GM12878 (cell line): ENCODE measurements around the gene FPGS. TPM values are rescaled to one million over a fixed set of nuclear protein-coding genes. Genes with fewer than 3 reads are reported as not detected.

ENCODE experiments used
- ATAC-seq: fragments of 200-7000 bp; cut with Tn5 transposase; 3 replicates; pipeline ENCODE4 v1.9.1; 2020; ENCODE audit warnings: mild to moderate bottlenecking, moderate library complexity
- BruUV-seq: library from RNA; stranded (reverse); fragments of 400-500 nt; replicated peaks from 2 replicates; lab custom pipeline; 2021; lab: Mats Ljungman, UMichigan
- CTCF ChIA-PET: fragments of 300-600 bp; sonication (Branson Sonifier 250); formaldehyde crosslinking; extraction: SDS; loops from one replicate; lab custom pipeline; 2021; ENCODE audit warnings: inconsistent platforms; lab: Yijun Ruan, JAX
- POLR2A ChIA-PET: fragments of 350-600 bp; formaldehyde crosslinking; extraction: SDS; loops from one replicate; lab custom pipeline; 2021; ENCODE audit warnings: inconsistent platforms; lab: Charles Lee
- RAD21 ChIA-PET: fragments of 300-600 bp; sonication (Branson Sonifier 250); formaldehyde crosslinking; loops from one replicate; lab custom pipeline; 2023; ENCODE audit warnings: antibody characterized with exemption; ENCODE audit not compliant: unreplicated experiment; lab: Charles Lee
- SMC1A ChIA-PET: fragments of 300-600 bp; sonication (Branson Sonifier 250); formaldehyde crosslinking; loops from one replicate; lab custom pipeline; 2023; ENCODE audit not compliant: unreplicated experiment, uncharacterized antibody; lab: Charles Lee
- DNase-seq: peaks from one replicate; pipeline ENCODE4 v3.0.0-alpha.2; 2011; ENCODE audit warnings: low read depth, low spot score
- FAIRE-seq: peaks from 3 replicates; lab custom pipeline; 2011; peaks lifted over from hg19 to GRCh38; lab: Jason Lieb, UNC
- H2AFZ ChIP-seq: 2 replicates; pipeline ENCODE4 v1.6.0; 2011; ENCODE audit warnings: low read depth, low read length, control low read depth; ENCODE audit not compliant: control insufficient read depth
- H3K27ac ChIP-seq: 2 replicates; pipeline ENCODE4 v1.5.1; 2011; ENCODE audit warnings: control low read depth; ENCODE audit not compliant: control insufficient read depth, insufficient read depth
- H3K27me3 ChIP-seq, 2 experiments: replicated peaks in 1 of 2; 2 replicates each; pipeline versions ENCODE4 v1.6.0 to v1.6.1; 2011; ENCODE audit warnings: low read length in 1 of 2; ENCODE audit not compliant: control insufficient read depth in 2 of 2, insufficient read depth in 2 of 2
- H3K36me3 ChIP-seq, 2 experiments: 2 replicates each; pipeline ENCODE4 v1.5.1; 2011; ENCODE audit warnings: low read length in 1 of 2; ENCODE audit not compliant: control insufficient read depth in 2 of 2, insufficient read depth in 2 of 2
- H3K4me1 ChIP-seq: 2 replicates; pipeline ENCODE4 v1.6.1; 2011; ENCODE audit warnings: mild to moderate bottlenecking, low read length, moderate library complexity, mixed read lengths; ENCODE audit not compliant: control insufficient read depth, insufficient read depth
- H3K4me2 ChIP-seq: 2 replicates; pipeline ENCODE4 v1.6.0; 2011; ENCODE audit warnings: control low read depth; ENCODE audit not compliant: control insufficient read depth, insufficient read depth
- H3K4me3 ChIP-seq: fragments of 200-600 bp; sonication (generic); 2 replicates; pipeline ENCODE4 v1.5.1; 2016
- H3K79me2 ChIP-seq: 2 replicates; pipeline ENCODE4 v1.6.0; 2011; ENCODE audit warnings: low read length; ENCODE audit not compliant: control insufficient read depth, insufficient read depth
- H3K9ac ChIP-seq: 2 replicates; pipeline ENCODE4 v1.8.0; 2011; ENCODE audit warnings: low read length, control low read depth, mixed read lengths; ENCODE audit not compliant: control insufficient read depth, insufficient read depth
- H3K9me3 ChIP-seq: replicated peaks from 3 replicates; pipeline ENCODE4 v1.5.1; 2011; ENCODE audit warnings: mild to moderate bottlenecking, low read length; ENCODE audit not compliant: control insufficient read depth, insufficient read depth
- H4K20me1 ChIP-seq: 2 replicates; pipeline ENCODE4 v1.6.0; 2011; ENCODE audit not compliant: control insufficient read depth, insufficient read depth
- BCLAF1 ChIP-seq: fragments of 450-650 bp; IDR thresholded peaks from 2 replicates; pipeline ENCODE4 v1.6.1; 2017; ENCODE audit warnings: antibody characterized with exemption, mild to moderate bottlenecking, moderate library complexity
- MXI1 ChIP-seq: fragments of 150-350 bp; IDR thresholded peaks from 2 replicates; pipeline ENCODE4 v1.6.1; 2011; ENCODE audit warnings: low read depth, mild to moderate bottlenecking, inconsistent platforms, low read length, improper control_type of control experiment
- PBX3 ChIP-seq: IDR thresholded peaks from 2 replicates; pipeline ENCODE4 v1.6.1; 2011; ENCODE audit warnings: mild to moderate bottlenecking, low read depth, low read length, moderate library complexity; ENCODE audit not compliant: insufficient replicate concordance
- PKNOX1 ChIP-seq: fragments of 450-650 bp; IDR thresholded peaks from 2 replicates; pipeline ENCODE4 v1.6.1; 2016; ENCODE audit warnings: mild to moderate bottlenecking
- POLR2A ChIP-seq: IDR thresholded peaks from 2 replicates; pipeline ENCODE4 v1.6.1; 2011; ENCODE audit warnings: low read depth, mild to moderate bottlenecking, low read length
- WGBS: methylation state at CpG from one replicate; pipeline ENCODE4 v1.1.6; 2016; ENCODE audit warnings: low lambda C conversion rate; ENCODE audit not compliant: insufficient replicate concordance, insufficient coverage; ENCODE audit errors: missing lambda C conversion rate; 5-methylcytosine and 5-hydroxymethylcytosine counted together
- in situ Hi-C: fragments of 300-500 bp; cut with MboI; formaldehyde crosslinking; loops from 9 replicates; pipeline ENCODE4 v1.14.3; 2018; ENCODE audit warnings: mixed read lengths
- intact Hi-C: fragments of 100-400 bp; cut with micrococcal nuclease; formaldehyde crosslinking; loops from one replicate; pipeline ENCODE4 v1.14.2; 2022; ENCODE audit not compliant: unreplicated experiment
- polyA plus RNA-seq, 11 experiments: library from polyadenylated mRNA; depleted of rRNA in 4 of 11; unstranded in 6 of 11; stranded (reverse) in 5 of 11; fragments of >200 nt; fragmentation: Nextera tagmentation in 4 of 11; fragmentation: Illumina TruSeq in 1 of 11; extraction: Ambion mirVana in 4 of 11; extraction: Trizol in 1 of 11; gene quantifications; 1 replicate in 1 of 11; 2 replicates in 10 of 11; pipeline versions ENCODE4 v1.2.1 to v1.2.3, GENCODE V29; 2011 to 2016; ENCODE audit warnings: inconsistent platforms in 2 of 11, missing spikeins in 2 of 11, low read depth in 1 of 11
- total RNA-seq, 4 experiments: library from RNA; depleted of rRNA in 3 of 4; stranded (reverse); fragments of >200 nt in 3 of 4; fragmentation: Illumina TruSeq in 1 of 4; extraction: Trizol in 1 of 4; gene quantifications; 2 replicates each; pipeline versions ENCODE4 v1.2.1 to v1.2.3, GENCODE V29; 2013 to 2021

The FPGS gene
- total and polyA plus RNA-seq, 10 of the 15 experiments (the other 5 are each of a cell fraction or from before 2014, with no cell fraction given) = 1.2 to 127 (median 80.4) TPM

GRCh38 chr9:127777368-127777980 is 25.2 kb upstream of the FPGS start:
- WGBS = under 1% methylated on average over 16 of the region's 18 CpGs
- POLR2A ChIA-PET = interaction anchor here (0.9 to 2.3 kb wide), 4 partner anchors 10 to 323 kb away, joined by 3 to 14 read pairs (median 4); no protein-coding TSS in a partner anchor
- peak; percentile 12 for TF ChIP-seq PBX3
- no peak for TF ChIP-seq BCLAF1
- TF ChIP-seq POLR2A = peak; percentile 19; the same call in 1 of the 2 replicates
- peak; percentile 75 for TF ChIP-seq PKNOX1
- TF ChIP-seq MXI1 = no peak
- peak overlapping the region; percentile 75 for H3K4me2 ChIP-seq
- H3K27ac ChIP-seq = peak overlapping the region; percentile 93
- H3K27me3 ChIP-seq = no peaks in the 10 kb centered on the region
- peaks cover 0 to 7% of the 10 kb centered on the region in 2 experiments; a peak in 1 of 4 replicates for H3K36me3 ChIP-seq
- no TSS peak for BruUV-seq
- no peak for DNase-seq
- H4K20me1 ChIP-seq = no peaks in the 10 kb centered on the region
- peaks cover 25% of the 10 kb centered on the region for H3K4me1 ChIP-seq
- no peak overlapping the region for H2AFZ ChIP-seq
- in situ Hi-C loops = no loop called here
- peaks cover 36% of the 10 kb centered on the region for H3K79me2 ChIP-seq
- SMC1A ChIA-PET = interaction anchor here (1.4 to 2.4 kb wide), 2 partner anchors 8 to 9 kb away, joined by 4 to 5 read pairs; no protein-coding TSS in a partner anchor
- no peak for FAIRE-seq
- H3K9ac ChIP-seq = peak overlapping the region; percentile 64
- ATAC-seq = no peak
- intact Hi-C loops = loop anchor here (2.0 kb wide), 1 partner anchor 43 kb away; the partner anchor contains the start of gene TOR2A
- no peaks in the 10 kb centered on the region for H3K9me3 ChIP-seq
- RAD21 ChIA-PET = interaction anchor here (0.7 to 2.4 kb wide), 7 partner anchors 11 to 144 kb away, joined by 3 to 19 read pairs (median 8); partner anchors contain the start of gene ST6GALNAC4
- CTCF ChIA-PET = interaction anchor here (1.6 to 2.6 kb wide), 3 partner anchors 7 to 43 kb away, joined by 6 to 18 read pairs (median 8); partner anchors contain the start of gene TOR2A
- peak overlapping the region; percentile 100 for H3K4me3 ChIP-seq
